Smooth muscle cell (in vitro differentiated cells): Measurements from ENCODE around the gene SGCD. TPM values are rescaled to one million over a fixed set of nuclear protein-coding genes. Genes with fewer than 3 reads are reported as not detected.

Experiments
- DNase-seq: peaks from one replicate; lab custom pipeline; 2025; ENCODE audit not compliant: unreplicated experiment; lab: John Stamatoyannopoulos, UW
- H2AFZ ChIP-seq: fragments of 200-600 bp; sonication (generic); 2 replicates; pipeline ENCODE4 v1.6.0; 2016; ENCODE audit warnings: antibody characterized with exemption, low read depth, mild to moderate bottlenecking
- H3F3A ChIP-seq: fragments of 200-600 bp; sonication (generic); 2 replicates; pipeline ENCODE4 v1.6.0; 2017; ENCODE audit warnings: antibody characterized with exemption, low read depth
- H3K27ac ChIP-seq: fragments of 200-600 bp; sonication (generic); 2 replicates; pipeline ENCODE4 v1.5.1; 2016; ENCODE audit warnings: low read depth, mild to moderate bottlenecking
- H3K27me3 ChIP-seq: fragments of 200-600 bp; sonication (generic); 2 replicates; pipeline ENCODE4 v1.6.1; 2016; ENCODE audit warnings: low read depth, mild to moderate bottlenecking
- H3K36me3 ChIP-seq: fragments of 200-600 bp; sonication (generic); 2 replicates; pipeline ENCODE4 v1.5.1; 2016; ENCODE audit warnings: low read depth
- H3K4me1 ChIP-seq: fragments of 200-600 bp; sonication (generic); 2 replicates; pipeline ENCODE4 v1.5.1; 2016; ENCODE audit warnings: low read depth
- H3K4me2 ChIP-seq: fragments of 200-600 bp; sonication (generic); 2 replicates; pipeline ENCODE4 v1.6.0; 2016; ENCODE audit warnings: mild to moderate bottlenecking
- H3K4me3 ChIP-seq: fragments of 200-600 bp; sonication (generic); 2 replicates; pipeline ENCODE4 v1.5.1; 2016; ENCODE audit warnings: mild to moderate bottlenecking
- H3K79me2 ChIP-seq: fragments of 200-600 bp; sonication (generic); 2 replicates; pipeline ENCODE4 v1.6.0; 2016; ENCODE audit warnings: low read depth, mild to moderate bottlenecking
- H3K9ac ChIP-seq: fragments of 200-600 bp; sonication (generic); 2 replicates; pipeline ENCODE4 v1.6.0; 2016; ENCODE audit warnings: low read depth
- H3K9me3 ChIP-seq: fragments of 200-600 bp; sonication (generic); replicated peaks from 2 replicates; pipeline ENCODE4 v1.5.1; 2016; ENCODE audit warnings: low read depth
- H4K20me1 ChIP-seq: fragments of 200-600 bp; sonication (generic); 2 replicates; pipeline ENCODE4 v1.6.0; 2016; ENCODE audit warnings: low read depth
- WGBS: methylation state at CpG from one replicate; pipeline ENCODE4 v1.1.7; 2016; ENCODE audit warnings: low lambda C conversion rate; 5-methylcytosine and 5-hydroxymethylcytosine counted together
- polyA plus RNA-seq: library from polyadenylated mRNA; unstranded; fragments of >200 nt; fragmentation: Nextera tagmentation; extraction: Ambion mirVana; gene quantifications from 2 replicates; pipeline ENCODE4 v1.2.1, GENCODE V29; 2016
- total RNA-seq: library from RNA; depleted of rRNA; stranded (reverse); fragments of >200 nt; gene quantifications from 2 replicates; pipeline ENCODE4 v1.2.3, GENCODE V29; 2014
- TF ChIP-seq, protein P1 (sequence below): fragments of 200-600 bp; sonication (generic); IDR thresholded peaks from 2 replicates; pipeline ENCODE4 v1.5.1; 2017; ENCODE audit warnings: borderline replicate concordance, mild to moderate bottlenecking, antibody characterized with exemption; ENCODE audit not compliant: insufficient read depth, poor library complexity, severe bottlenecking

Gene SGCD
- total and polyA plus RNA-seq, 2 experiments from 2014 or later: 1.6 to 3.5 TPM

DNA sequence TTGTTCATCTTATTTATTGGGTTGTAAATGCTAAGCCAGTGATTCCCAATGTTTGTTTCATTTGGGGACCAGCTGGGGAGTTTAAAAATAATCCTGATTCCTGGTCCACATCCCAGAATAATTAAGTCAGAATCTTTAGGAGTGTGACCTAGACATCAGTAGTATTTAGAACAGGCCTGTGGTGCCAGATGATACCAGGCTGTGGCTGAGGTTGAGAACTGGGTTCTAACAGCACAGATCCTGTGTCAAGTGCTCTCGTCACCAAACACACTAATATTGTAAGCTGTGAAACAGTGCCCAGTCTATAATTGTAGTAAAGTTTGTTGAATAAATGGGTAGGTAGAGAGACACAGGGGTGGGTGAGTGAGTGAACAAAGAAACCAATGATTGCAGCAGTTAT lies 351.0 kb downstream of the SGCD start:
- TF ChIP-seq, protein P1, sequence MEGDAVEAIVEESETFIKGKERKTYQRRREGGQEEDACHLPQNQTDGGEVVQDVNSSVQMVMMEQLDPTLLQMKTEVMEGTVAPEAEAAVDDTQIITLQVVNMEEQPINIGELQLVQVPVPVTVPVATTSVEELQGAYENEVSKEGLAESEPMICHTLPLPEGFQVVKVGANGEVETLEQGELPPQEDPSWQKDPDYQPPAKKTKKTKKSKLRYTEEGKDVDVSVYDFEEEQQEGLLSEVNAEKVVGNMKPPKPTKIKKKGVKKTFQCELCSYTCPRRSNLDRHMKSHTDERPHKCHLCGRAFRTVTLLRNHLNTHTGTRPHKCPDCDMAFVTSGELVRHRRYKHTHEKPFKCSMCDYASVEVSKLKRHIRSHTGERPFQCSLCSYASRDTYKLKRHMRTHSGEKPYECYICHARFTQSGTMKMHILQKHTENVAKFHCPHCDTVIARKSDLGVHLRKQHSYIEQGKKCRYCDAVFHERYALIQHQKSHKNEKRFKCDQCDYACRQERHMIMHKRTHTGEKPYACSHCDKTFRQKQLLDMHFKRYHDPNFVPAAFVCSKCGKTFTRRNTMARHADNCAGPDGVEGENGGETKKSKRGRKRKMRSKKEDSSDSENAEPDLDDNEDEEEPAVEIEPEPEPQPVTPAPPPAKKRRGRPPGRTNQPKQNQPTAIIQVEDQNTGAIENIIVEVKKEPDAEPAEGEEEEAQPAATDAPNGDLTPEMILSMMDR: no peak
- no peaks in the 10 kb centered on the region for H4K20me1 ChIP-seq
- H3K36me3 ChIP-seq: no peaks in the 10 kb centered on the region
- H2AFZ ChIP-seq: no peak overlapping the region
- no peak overlapping the region for H3K4me3 ChIP-seq
- 89% methylated on average over 1 of the region's 1 CpG for WGBS
- H3K4me2 ChIP-seq: no peak overlapping the region
- no peaks in the 10 kb centered on the region for H3K4me1 ChIP-seq
- no peak overlapping the region for H3K9ac ChIP-seq
- no peaks in the 10 kb centered on the region for H3K79me2 ChIP-seq
- no peak for DNase-seq
- no peaks in the 10 kb centered on the region for H3K9me3 ChIP-seq
- H3F3A ChIP-seq: no peaks in the 10 kb centered on the region
- no peaks in the 10 kb centered on the region for H3K27me3 ChIP-seq
- H3K27ac ChIP-seq: no peak overlapping the region

DNA sequence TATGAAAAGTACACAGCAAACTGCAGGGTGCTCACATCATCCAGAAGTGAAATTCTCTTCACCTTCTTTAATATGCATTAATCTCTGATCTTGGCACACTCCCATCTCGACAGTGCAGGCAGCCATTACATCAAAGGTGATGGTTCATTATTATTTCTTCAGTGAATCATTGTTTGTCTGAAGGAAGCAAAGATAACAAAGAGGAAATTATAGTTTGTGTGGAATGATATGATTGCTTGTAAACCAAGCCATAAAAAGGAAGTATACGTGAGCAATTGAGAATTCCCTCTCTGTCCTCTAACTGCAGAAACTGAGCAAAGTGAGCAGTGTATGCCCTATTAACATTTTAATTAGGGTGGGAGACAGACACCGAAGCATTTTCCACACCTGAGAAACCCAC lies 351.5 kb downstream of the SGCD start:
- 71% methylated on average over 3 of the region's 3 CpGs for WGBS
- Histone ChIP-seq H3K9ac (no peak overlapping the region), H2AFZ (no peak overlapping the region), H3K27ac (no peak overlapping the region), H3K9me3 (no peaks in the 10 kb centered on the region), H3K4me2 (no peak overlapping the region), H3K4me1 (no peaks in the 10 kb centered on the region), H3K36me3 (no peaks in the 10 kb centered on the region), H3K27me3 (no peaks in the 10 kb centered on the region), H3K4me3 (no peak overlapping the region), H3F3A (no peaks in the 10 kb centered on the region), H3K79me2 (no peaks in the 10 kb centered on the region), H4K20me1 (no peaks in the 10 kb centered on the region)
- TF ChIP-seq, protein P1: no peak
- DNase-seq: no peak

DNA sequence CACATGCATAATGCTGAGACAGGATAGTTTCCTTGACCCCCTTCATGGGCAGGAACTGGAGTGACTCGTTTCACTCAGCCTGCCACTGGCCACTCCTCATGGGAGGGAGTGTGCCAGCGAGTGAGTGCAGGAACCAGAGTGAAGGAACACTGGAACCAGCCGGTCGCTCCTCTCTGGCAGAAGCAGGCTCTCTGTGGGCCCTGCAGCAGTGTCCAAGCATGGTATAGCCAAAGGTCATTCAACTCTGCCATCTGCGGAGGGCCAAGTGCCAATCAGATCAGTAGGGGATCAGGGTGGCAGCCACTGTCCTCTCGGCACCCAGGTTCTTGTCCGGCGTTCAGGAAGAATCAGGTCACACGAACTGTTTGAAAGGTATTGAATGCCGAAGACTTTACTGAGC lies 353.9 kb downstream of the SGCD start:
- Histone ChIP-seq H2AFZ (no peak overlapping the region), H3K27me3 (peaks cover 5% of the 10 kb centered on the region), H3K4me1 (no peaks in the 10 kb centered on the region), H3K27ac (no peak overlapping the region), H3K9ac (no peak overlapping the region), H3K4me2 (no peak overlapping the region), H3K9me3 (no peaks in the 10 kb centered on the region), H4K20me1 (no peaks in the 10 kb centered on the region), H3F3A (no peaks in the 10 kb centered on the region), H3K79me2 (no peaks in the 10 kb centered on the region), H3K4me3 (no peak overlapping the region), H3K36me3 (no peaks in the 10 kb centered on the region)
- WGBS: 93% methylated on average over 10 of the region's 10 CpGs
- TF ChIP-seq, protein P1: no peak
- no peak for DNase-seq

DNA sequence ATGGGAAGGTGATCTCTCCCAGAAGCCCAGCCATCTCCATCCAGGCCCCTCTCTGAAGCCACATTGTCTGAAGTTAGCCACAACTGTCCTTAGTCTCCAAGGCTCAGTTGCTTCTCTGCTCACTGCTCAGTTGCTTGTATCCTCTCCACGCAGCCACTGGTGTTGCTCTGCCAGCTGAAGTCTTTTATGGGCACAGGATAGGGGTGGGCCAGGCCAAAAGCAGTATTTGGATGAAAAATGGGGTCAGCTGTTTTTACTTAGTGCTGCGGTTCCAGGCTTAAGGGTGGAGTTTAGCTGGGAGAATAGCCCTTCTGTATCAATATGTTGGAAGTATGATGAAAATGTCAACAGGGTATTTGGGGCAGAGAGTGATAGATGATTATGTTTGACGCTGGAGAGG lies 354.3 kb downstream of the SGCD start:
- Histone ChIP-seq H3K9ac (no peak overlapping the region), H3K79me2 (no peaks in the 10 kb centered on the region), H3K27ac (no peak overlapping the region), H3K4me3 (no peak overlapping the region), H3K4me2 (no peak overlapping the region), H3K36me3 (no peaks in the 10 kb centered on the region), H3K4me1 (no peaks in the 10 kb centered on the region), H4K20me1 (no peaks in the 10 kb centered on the region), H3K9me3 (no peaks in the 10 kb centered on the region), H3K27me3 (peaks cover 5% of the 10 kb centered on the region), H3F3A (no peaks in the 10 kb centered on the region), H2AFZ (no peak overlapping the region)
- TF ChIP-seq, protein P1: no peak
- 88% methylated on average over 3 of the region's 3 CpGs for WGBS
- DNase-seq: no peak
